Stomach (tissue), 9 donors: ENCODE measurements around the gene TDRD7. TPM values are rescaled to one million over a fixed set of nuclear protein-coding genes. Genes with fewer than 3 reads are reported as not detected.

Experiments
- DNase-seq, 2 donors: peaks; one replicate each; pipeline versions ENCODE4 v3.0.0 to v3.0.0-alpha.2; 2013 to 2019
- H3K27ac ChIP-seq, 5 donors: fragments of 200-600 bp in 4 of 5; sonication (generic) in 4 of 5; one replicate each; pipeline ENCODE4 v1.5.1; 2013 to 2019; ENCODE audit warnings: mild to moderate bottlenecking in 1 of 5, moderate library complexity in 1 of 5
- H3K27me3 ChIP-seq, 3 donors: fragments of 200-600 bp; sonication (generic); one replicate each; pipeline ENCODE4 v1.5.1; 2017 to 2019; ENCODE audit warnings: mixed run types in 1 of 3
- H3K36me3 ChIP-seq, 4 donors: fragments of 200-600 bp; sonication (generic); 1 replicate in 3 of 4; 2 replicates in 1 of 4; pipeline ENCODE4 v1.5.1; 2016 to 2019
- H3K4me1 ChIP-seq, 4 donors: fragments of 200-600 bp; sonication (generic); one replicate each; pipeline ENCODE4 v1.5.1; 2016 to 2019
- H3K4me3 ChIP-seq, 4 donors: fragments of 200-600 bp; sonication (generic) in 3 of 4; one replicate each; pipeline ENCODE4 v1.5.1; 2016 to 2019; ENCODE audit warnings: mild to moderate bottlenecking in 1 of 4
- H3K9me3 ChIP-seq, 4 donors: fragments of 200-600 bp; sonication (generic); one replicate each; pipeline ENCODE4 v1.5.1; 2016 to 2019
- EP300 ChIP-seq: sonication (generic); formaldehyde crosslinking; IDR thresholded peaks from one replicate; pipeline ENCODE4 v1.6.1; 2017; ENCODE audit warnings: antibody characterized with exemption
- POLR2A ChIP-seq, 4 donors: fragments of 450-650 bp; IDR thresholded peaks; one replicate each; pipeline ENCODE4 v1.6.1; 2016; ENCODE audit warnings: antibody characterized with exemption in 4 of 4, control low read depth in 2 of 4, mild to moderate bottlenecking in 1 of 4, moderate library complexity in 1 of 4
- POLR2AphosphoS5 ChIP-seq, 3 donors: sonication (generic); formaldehyde crosslinking; IDR thresholded peaks; one replicate each; pipeline ENCODE4 v1.6.1; 2016; ENCODE audit warnings: antibody characterized with exemption in 3 of 3
- WGBS, 5 donors: extraction: QIAGEN DNeasy Blood & Tissue Kit in 3 of 5; methylation state at CpG; one replicate each; pipeline versions ENCODE4 v1.1.5 to v1.1.7; 2013 to 2018; 5-methylcytosine and 5-hydroxymethylcytosine counted together
- intact Hi-C: fragments of 100-400 bp; cut with DNase I; formaldehyde crosslinking; loops from one replicate; pipeline ENCODE4 v1.15.1; 2023; ENCODE audit warnings: low total_unique reads
- polyA plus RNA-seq, 3 donors: library from polyadenylated mRNA; stranded (reverse); fragments of 200-250 nt; gene quantifications; one replicate each; pipeline ENCODE4 v1.2.3, GENCODE V29; 2013
- total RNA-seq, 5 donors: library from RNA; depleted of rRNA; stranded (reverse); fragments of >200 nt; gene quantifications; one replicate each; pipeline versions ENCODE4 v1.1.0 to v1.2.3, GENCODE V29; 2014 to 2016
- TF ChIP-seq, protein P1 (sequence below), 7 experiments: fragments of 450-650 bp in 4 of 7; fragments of 200-600 bp in 3 of 7; sonication (generic) in 3 of 7; IDR thresholded peaks; one replicate each; pipeline ENCODE4 v1.5.1; 2016 to 2019; ENCODE audit warnings: antibody characterized with exemption in 7 of 7, control low read depth in 2 of 7, mild to moderate bottlenecking in 1 of 7
- donor health status: healthy with polysubstance abuse.
- donor health status: Bipolar disorder and iron deficiency.
- donor health status: healthy.

The TDRD7 gene
- total and polyA plus RNA-seq, 8 donors, result 4.7 to 20.1 (median 9.1) TPM

- intact Hi-C loops, result loop anchor here (10.0 kb wide), 1 partner anchor 540 kb away; the partner anchor contains the start of gene ZNF782
- no peak overlapping the region for H3K27ac ChIP-seq
- no peak for DNase-seq
- peaks cover 0 to 7% (median 6%) of the 10 kb centered on the region in 4 donors for H3K4me1 ChIP-seq
- TF ChIP-seq POLR2AphosphoS5 (IDR thresholded peaks at IDR 0.05) (no peak), EP300 (no peak), POLR2A (IDR thresholded peaks at IDR 0.05) (no peak)
- TF ChIP-seq, protein P1, sequence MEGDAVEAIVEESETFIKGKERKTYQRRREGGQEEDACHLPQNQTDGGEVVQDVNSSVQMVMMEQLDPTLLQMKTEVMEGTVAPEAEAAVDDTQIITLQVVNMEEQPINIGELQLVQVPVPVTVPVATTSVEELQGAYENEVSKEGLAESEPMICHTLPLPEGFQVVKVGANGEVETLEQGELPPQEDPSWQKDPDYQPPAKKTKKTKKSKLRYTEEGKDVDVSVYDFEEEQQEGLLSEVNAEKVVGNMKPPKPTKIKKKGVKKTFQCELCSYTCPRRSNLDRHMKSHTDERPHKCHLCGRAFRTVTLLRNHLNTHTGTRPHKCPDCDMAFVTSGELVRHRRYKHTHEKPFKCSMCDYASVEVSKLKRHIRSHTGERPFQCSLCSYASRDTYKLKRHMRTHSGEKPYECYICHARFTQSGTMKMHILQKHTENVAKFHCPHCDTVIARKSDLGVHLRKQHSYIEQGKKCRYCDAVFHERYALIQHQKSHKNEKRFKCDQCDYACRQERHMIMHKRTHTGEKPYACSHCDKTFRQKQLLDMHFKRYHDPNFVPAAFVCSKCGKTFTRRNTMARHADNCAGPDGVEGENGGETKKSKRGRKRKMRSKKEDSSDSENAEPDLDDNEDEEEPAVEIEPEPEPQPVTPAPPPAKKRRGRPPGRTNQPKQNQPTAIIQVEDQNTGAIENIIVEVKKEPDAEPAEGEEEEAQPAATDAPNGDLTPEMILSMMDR (IDR thresholded peaks at IDR 0.05), result no peak
- 69 to 81% (median 74%) methylated on average over 3 of the region's 3 CpGs for WGBS, 5 donors
- peaks cover 0 to 7% (median 0%) of the 10 kb centered on the region in 3 donors for H3K27me3 ChIP-seq
- no peaks in the 10 kb centered on the region for H3K9me3 ChIP-seq
- no peaks in the 10 kb centered on the region for H3K36me3 ChIP-seq
- no peak overlapping the region for H3K4me3 ChIP-seq
These were observed 17.0 kb upstream of the TDRD7 start for GRCh38 chr9:97394881-97395280.

GRCh38 chr9:97395745-97396144, 16.2 kb upstream of the TDRD7 start:
- H3K27me3 ChIP-seq, result no peaks in the 10 kb centered on the region
- DNase-seq, result no peak
- H3K4me1 ChIP-seq, result peaks cover 0 to 7% (median 6%) of the 10 kb centered on the region in 4 donors

DNA sequence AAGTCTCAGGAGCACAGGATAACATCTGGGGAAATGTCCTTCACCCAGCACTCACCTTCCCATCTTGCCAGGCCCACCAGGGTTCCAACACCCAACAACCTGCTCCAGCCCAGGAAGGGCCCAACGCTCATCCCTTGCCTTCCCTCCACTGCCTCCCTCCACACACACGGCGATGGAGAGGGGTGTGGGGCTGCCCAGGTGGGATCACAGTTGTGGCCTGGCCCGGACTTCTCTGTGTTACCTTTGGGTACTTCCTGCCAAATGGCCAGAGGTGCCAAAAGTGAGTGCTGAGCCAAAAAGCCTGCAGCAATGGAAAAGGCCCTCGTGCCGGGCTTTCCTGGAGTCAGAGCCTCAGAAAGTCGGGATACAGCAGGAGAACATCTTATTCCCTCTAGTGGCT, 15.6 kb upstream of the TDRD7 start:
- no peak for DNase-seq
- Histone ChIP-seq H3K27me3 (no peaks in the 10 kb centered on the region), H3K4me1 (peaks cover 0 to 7% (median 6%) of the 10 kb centered on the region in 4 donors), H3K9me3 (no peaks in the 10 kb centered on the region), H3K36me3 (no peaks in the 10 kb centered on the region), H3K4me3 (no peak overlapping the region), H3K27ac (no peak overlapping the region)
- intact Hi-C loops, result loop anchor here (10.0 kb wide), 1 partner anchor 541 kb away; the partner anchor contains the start of gene ZNF782
- 83 to 86% (median 85%) methylated on average over 7 of the region's 7 CpGs for WGBS, 5 donors
- no peak for TF ChIP-seq EP300
- TF ChIP-seq POLR2AphosphoS5 (IDR thresholded peaks at IDR 0.05), result no peak
- no peak for TF ChIP-seq POLR2A (IDR thresholded peaks at IDR 0.05)
- TF ChIP-seq, protein P1 (IDR thresholded peaks at IDR 0.05), result no peak

More at GRCh38 chr9:97395745-97396144, 16.2 kb upstream of the TDRD7 start:
- Histone ChIP-seq H3K9me3 (no peaks in the 10 kb centered on the region), H3K27ac (no peak overlapping the region), H3K36me3 (no peaks in the 10 kb centered on the region), H3K4me3 (no peak overlapping the region)
- 92 to 99% (median 95%) methylated on average over 5 of the region's 5 CpGs for WGBS, 5 donors
- TF ChIP-seq, protein P1 (IDR thresholded peaks at IDR 0.05), result no peak
- no peak for TF ChIP-seq POLR2AphosphoS5 (IDR thresholded peaks at IDR 0.05)
- no peak for TF ChIP-seq EP300
- no peak for TF ChIP-seq POLR2A (IDR thresholded peaks at IDR 0.05)
- intact Hi-C loops, result loop anchor here (10.0 kb wide), 1 partner anchor 541 kb away; the partner anchor contains the start of gene ZNF782

DNA sequence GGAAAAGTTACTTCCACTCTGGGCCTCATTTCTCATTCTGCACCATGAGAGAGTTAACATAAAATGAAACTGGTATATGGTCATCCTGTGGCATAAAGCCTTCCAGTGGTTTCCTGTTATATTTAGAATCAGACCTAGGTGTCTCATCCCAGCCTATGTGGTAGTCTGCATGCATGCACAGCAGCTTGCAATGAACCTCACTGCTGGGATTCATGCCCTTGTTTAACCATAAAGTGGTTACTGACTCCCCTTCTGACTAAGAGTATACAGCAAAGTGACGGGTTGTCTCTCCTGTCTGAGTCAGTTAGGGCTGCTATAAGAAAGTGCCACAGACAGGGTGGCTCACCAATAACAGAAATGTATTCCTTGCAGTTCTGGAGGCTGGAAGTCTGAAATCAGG, 14.7 kb upstream of the TDRD7 start:
- H3K4me3 ChIP-seq, result no peak overlapping the region
- DNase-seq, result no peak
- no peaks in the 10 kb centered on the region for H3K9me3 ChIP-seq
- peaks cover 0 to 7% (median 6%) of the 10 kb centered on the region in 4 donors for H3K4me1 ChIP-seq
- H3K27ac ChIP-seq, result no peak overlapping the region
- WGBS, 5 donors, result 67 to 89% (median 85%) methylated on average over 1 of the region's 1 CpG
- TF ChIP-seq, protein P1 (IDR thresholded peaks at IDR 0.05), result no peak
- TF ChIP-seq EP300, result no peak
- no peak for TF ChIP-seq POLR2A (IDR thresholded peaks at IDR 0.05)
- TF ChIP-seq POLR2AphosphoS5 (IDR thresholded peaks at IDR 0.05), result no peak
- H3K36me3 ChIP-seq, result no peaks in the 10 kb centered on the region
- intact Hi-C loops, result loop anchor here (10.0 kb wide), 1 partner anchor 542 kb away; the partner anchor contains the start of gene ZNF782
- no peaks in the 10 kb centered on the region for H3K27me3 ChIP-seq
